Activated CD4-positive, alpha-beta T cell treated with anti-CD3 and anti-CD28 coated beads for 36 hours (primary cell): ENCODE data around the gene ZNF460. TPM values are rescaled to one million over a fixed set of nuclear protein-coding genes. Genes with fewer than 3 reads are reported as not detected.

ENCODE experiments used
- total RNA-seq, 2 experiments: library from RNA; stranded (reverse); gene quantifications; one replicate each; pipeline ENCODE4 v1.2.3, GENCODE V29; 2021

Gene ZNF460
- total RNA-seq, 2 experiments from 2014 or later, result 52.4 to 59.8 TPM

Other genes starting within 250 kb of the ZNF460 start
- not detected for gene USP29, start 160.5 kb upstream of the ZNF460 start, total RNA-seq
- gene ZIM3, start 135.3 kb upstream of the ZNF460 start, total RNA-seq, result not detected
- not detected for gene DUXA, start 113.0 kb upstream of the ZNF460 start, total RNA-seq
- gene ZNF264, start 89.0 kb upstream of the ZNF460 start, total RNA-seq, result 10 to 100 TPM; 14.8 to 21.1 TPM
- under 1 TPM; 0.55 to 0.79 TPM for gene AURKC, start 49.5 kb upstream of the ZNF460 start, total RNA-seq
- 1 to 10 TPM; 6.4 to 7.1 TPM for gene ZNF805, start 39.9 kb upstream of the ZNF460 start, total RNA-seq
- 1 to 10 TPM; 5.8 to 6.2 TPM for gene ZNF543, start 40.0 kb downstream of the ZNF460 start, total RNA-seq
- gene ZNF304, start 70.8 kb downstream of the ZNF460 start, total RNA-seq, result 1 to 10 TPM; 6.2 TPM
- 1 to 10 TPM; 3.2 to 6.1 TPM for gene TRAPPC2B, start 83.1 kb downstream of the ZNF460 start, total RNA-seq
- gene ZNF547, start 83.1 kb downstream of the ZNF460 start, total RNA-seq, result 1 to 10 TPM; 1.5 to 1.7 TPM
- 10 to 100 TPM; 15.1 to 20.3 TPM for gene ZNF548, start 109.4 kb downstream of the ZNF460 start, total RNA-seq
- gene ZNF17, start 130.7 kb downstream of the ZNF460 start, total RNA-seq, result 1 to 10 TPM; 6.4 to 8.3 TPM
- gene ZNF749, start 154.8 kb downstream of the ZNF460 start, total RNA-seq, result 10 to 100 TPM; 10.6 to 17.9 TPM
- gene VN1R1, start 176.7 kb downstream of the ZNF460 start, total RNA-seq, result under 1 TPM; 0.09 to 0.16 TPM
- 1 to 10 TPM; 6.5 to 7.5 TPM for gene ZNF772, start 197.1 kb downstream of the ZNF460 start, total RNA-seq
- 1 to 10 TPM; 6.3 to 6.6 TPM for gene ZNF419, start 207.3 kb downstream of the ZNF460 start, total RNA-seq
- 1 to 10 TPM; 5.9 to 6.5 TPM for gene ZNF773, start 219.5 kb downstream of the ZNF460 start, total RNA-seq
- gene ZNF549, start 246.9 kb downstream of the ZNF460 start, total RNA-seq, result 1 to 10 TPM; 3.7 to 4.6 TPM